Left ventricle myocardium inferior (tissue), 1 donor: Measurements from ENCODE around the gene FBXO42. TPM values are rescaled to one million over a fixed set of nuclear protein-coding genes. Genes with fewer than 3 reads are reported as not detected.

Experiments
- DNase-seq: peaks from one replicate; pipeline ENCODE4 v3.0.0-alpha.2; 2020
- H3K27ac ChIP-seq: fragments of 200-600 bp; replicated peaks from 2 replicates; pipeline ENCODE4 v1.8.0; 2021
- H3K27me3 ChIP-seq: fragments of 200-600 bp; 2 replicates; pipeline ENCODE4 v1.8.0; 2021; ENCODE audit warnings: low read depth
- H3K36me3 ChIP-seq: fragments of 200-600 bp; 2 replicates; pipeline ENCODE4 v1.8.0; 2021
- H3K4me1 ChIP-seq: fragments of 200-600 bp; 2 replicates; pipeline ENCODE4 v1.8.0; 2021
- H3K4me3 ChIP-seq: fragments of 200-600 bp; 2 replicates; pipeline ENCODE4 v1.8.0; 2021; ENCODE audit warnings: mild to moderate bottlenecking, moderate library complexity
- H3K9me3 ChIP-seq: fragments of 200-600 bp; replicated peaks from 2 replicates; pipeline ENCODE4 v1.8.0; 2021
- intact Hi-C: fragments of 100-400 bp; cut with micrococcal nuclease; formaldehyde crosslinking; loops from one replicate; pipeline ENCODE4 v1.11.0; 2022
- total RNA-seq: library from RNA; stranded (reverse); fragmentation: NEBNext Ultra II Directional; extraction: Animal tissue kit (Norgen Biotek cat#: 25700); gene quantifications from one replicate; pipeline ENCODE4 v1.2.1, GENCODE V29; 2021
- TF ChIP-seq, protein P1 (sequence below): fragments of 200-600 bp; IDR thresholded peaks from 2 replicates; pipeline ENCODE4 v1.8.0; 2021; ENCODE audit warnings: antibody characterized with exemption, mild to moderate bottlenecking, borderline replicate concordance
- donor health status: DM: no; HTN: yes; CAD: no; lungs with severe emphysema.

FBXO42 gene
- total RNA-seq, 1 donor from 2014 or later = 18.6 TPM

DNA sequence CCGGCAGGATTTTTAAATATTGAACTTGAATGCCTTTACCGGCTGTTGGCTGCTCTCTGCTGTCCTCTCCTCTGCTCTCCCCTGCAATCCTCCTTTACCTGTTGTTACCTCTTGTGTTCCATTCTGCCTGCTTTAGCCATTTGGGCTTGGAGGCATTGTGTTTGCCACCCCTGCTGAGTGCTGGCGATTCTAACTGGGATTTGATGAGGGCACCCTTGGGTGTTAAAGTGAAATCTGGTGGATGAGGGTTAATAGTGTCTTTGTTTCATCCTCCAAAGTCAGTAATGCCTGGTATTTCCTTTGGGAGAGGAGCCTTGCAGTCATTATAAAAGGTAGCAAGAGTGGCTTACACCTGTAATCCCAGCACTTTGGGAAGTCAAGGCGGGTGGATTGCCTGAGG lies 24.7 kb upstream of the FBXO42 start:
- TF ChIP-seq, protein P1, sequence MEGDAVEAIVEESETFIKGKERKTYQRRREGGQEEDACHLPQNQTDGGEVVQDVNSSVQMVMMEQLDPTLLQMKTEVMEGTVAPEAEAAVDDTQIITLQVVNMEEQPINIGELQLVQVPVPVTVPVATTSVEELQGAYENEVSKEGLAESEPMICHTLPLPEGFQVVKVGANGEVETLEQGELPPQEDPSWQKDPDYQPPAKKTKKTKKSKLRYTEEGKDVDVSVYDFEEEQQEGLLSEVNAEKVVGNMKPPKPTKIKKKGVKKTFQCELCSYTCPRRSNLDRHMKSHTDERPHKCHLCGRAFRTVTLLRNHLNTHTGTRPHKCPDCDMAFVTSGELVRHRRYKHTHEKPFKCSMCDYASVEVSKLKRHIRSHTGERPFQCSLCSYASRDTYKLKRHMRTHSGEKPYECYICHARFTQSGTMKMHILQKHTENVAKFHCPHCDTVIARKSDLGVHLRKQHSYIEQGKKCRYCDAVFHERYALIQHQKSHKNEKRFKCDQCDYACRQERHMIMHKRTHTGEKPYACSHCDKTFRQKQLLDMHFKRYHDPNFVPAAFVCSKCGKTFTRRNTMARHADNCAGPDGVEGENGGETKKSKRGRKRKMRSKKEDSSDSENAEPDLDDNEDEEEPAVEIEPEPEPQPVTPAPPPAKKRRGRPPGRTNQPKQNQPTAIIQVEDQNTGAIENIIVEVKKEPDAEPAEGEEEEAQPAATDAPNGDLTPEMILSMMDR = no peak
- intact Hi-C loops = loop anchor here (10.0 kb wide), 1 partner anchor 48 kb away; no protein-coding TSS in a partner anchor
- no peak for DNase-seq
- H3K4me1 ChIP-seq = peaks cover 85% of the 10 kb centered on the region
- H3K9me3 ChIP-seq = no peaks in the 10 kb centered on the region
- H3K27me3 ChIP-seq = no peaks in the 10 kb centered on the region
- peak overlapping the region; percentile 86 for H3K27ac ChIP-seq
- no peak overlapping the region for H3K4me3 ChIP-seq
- H3K36me3 ChIP-seq = no peaks in the 10 kb centered on the region

DNA sequence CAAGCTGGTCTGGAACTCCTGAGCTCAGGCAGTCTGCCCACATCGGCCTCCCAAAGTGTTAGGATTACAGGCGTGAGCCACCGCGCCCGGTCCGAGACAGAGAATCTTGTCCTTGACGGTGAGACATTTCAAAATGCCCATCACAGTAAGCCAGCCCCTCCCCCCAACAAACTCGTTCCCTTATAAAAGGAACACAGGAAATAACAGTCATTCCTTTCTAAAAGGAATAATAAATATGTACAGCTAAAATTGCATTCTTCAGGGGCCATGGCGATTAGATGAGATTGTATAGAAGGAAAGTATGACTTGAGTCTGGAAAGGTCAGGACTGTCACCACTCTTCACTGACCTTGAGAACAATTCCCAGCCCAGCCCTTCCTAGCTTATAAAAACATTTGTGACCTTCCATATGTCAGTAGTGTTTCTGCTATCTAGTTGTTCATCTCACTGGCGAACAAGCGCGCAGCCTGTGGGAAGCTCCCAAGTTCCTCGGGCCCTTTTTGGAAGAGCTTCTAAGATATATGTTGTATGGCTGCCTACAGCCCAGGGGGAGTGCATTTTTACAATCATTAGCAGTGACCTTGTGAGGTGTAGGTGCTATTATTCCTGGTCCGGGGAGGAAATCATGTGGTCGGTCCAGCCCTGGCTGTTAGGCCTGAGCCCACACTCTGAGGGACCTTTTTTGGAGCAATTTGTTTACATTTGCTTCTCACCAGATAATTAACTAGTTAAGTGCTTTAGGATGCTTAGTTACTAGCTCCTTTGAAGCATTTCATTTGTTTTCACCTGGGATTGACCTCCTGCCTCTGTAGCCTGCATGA lies 23.5 kb upstream of the FBXO42 start:
- intact Hi-C loops = loop anchor here (10.0 kb wide), 1 partner anchor 49 kb away; no protein-coding TSS in a partner anchor
- peak overlapping the region; percentile 35 for H3K4me3 ChIP-seq

DNA sequence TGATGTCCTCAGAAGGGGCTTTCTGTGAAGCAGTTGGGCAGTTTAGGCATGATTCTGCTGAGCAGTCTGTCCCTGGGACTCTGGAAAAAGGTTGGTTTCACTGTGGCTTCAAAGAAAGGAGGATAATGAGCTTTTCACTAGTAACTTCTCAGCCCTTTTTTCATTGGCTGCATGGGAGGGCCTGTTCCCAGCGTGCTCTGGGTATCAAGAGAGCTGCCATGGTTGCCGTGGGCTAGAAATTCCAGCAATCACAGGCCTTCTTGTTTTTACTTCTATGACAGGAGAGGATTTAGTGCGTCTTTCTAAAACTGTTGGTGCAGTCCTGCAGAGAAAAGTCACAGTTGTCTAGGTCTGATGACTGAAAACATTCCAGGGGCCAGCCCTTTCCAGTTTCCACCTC lies 22.0 kb upstream of the FBXO42 start:
- Histone ChIP-seq H3K9me3 (no peaks in the 10 kb centered on the region), H3K36me3 (no peaks in the 10 kb centered on the region), H3K4me1 (peaks cover 92% of the 10 kb centered on the region), H3K27ac (peak overlapping the region; percentile 86), H3K27me3 (no peaks in the 10 kb centered on the region), H3K4me3 (no peak overlapping the region)
- no peak for DNase-seq
- TF ChIP-seq, protein P1 = no peak
- intact Hi-C loops = loop anchor here (10.0 kb wide), 1 partner anchor 51 kb away; no protein-coding TSS in a partner anchor

More for the DNA sequence above, 23.5 kb upstream of the FBXO42 start:
- TF ChIP-seq, protein P1 = no peak
- H3K9me3 ChIP-seq = no peaks in the 10 kb centered on the region
- H3K27ac ChIP-seq = peak overlapping the region; percentile 86
- DNase-seq = no peak
- H3K27me3 ChIP-seq = no peaks in the 10 kb centered on the region
- no peaks in the 10 kb centered on the region for H3K36me3 ChIP-seq
- H3K4me1 ChIP-seq = peaks cover 87% of the 10 kb centered on the region

DNA sequence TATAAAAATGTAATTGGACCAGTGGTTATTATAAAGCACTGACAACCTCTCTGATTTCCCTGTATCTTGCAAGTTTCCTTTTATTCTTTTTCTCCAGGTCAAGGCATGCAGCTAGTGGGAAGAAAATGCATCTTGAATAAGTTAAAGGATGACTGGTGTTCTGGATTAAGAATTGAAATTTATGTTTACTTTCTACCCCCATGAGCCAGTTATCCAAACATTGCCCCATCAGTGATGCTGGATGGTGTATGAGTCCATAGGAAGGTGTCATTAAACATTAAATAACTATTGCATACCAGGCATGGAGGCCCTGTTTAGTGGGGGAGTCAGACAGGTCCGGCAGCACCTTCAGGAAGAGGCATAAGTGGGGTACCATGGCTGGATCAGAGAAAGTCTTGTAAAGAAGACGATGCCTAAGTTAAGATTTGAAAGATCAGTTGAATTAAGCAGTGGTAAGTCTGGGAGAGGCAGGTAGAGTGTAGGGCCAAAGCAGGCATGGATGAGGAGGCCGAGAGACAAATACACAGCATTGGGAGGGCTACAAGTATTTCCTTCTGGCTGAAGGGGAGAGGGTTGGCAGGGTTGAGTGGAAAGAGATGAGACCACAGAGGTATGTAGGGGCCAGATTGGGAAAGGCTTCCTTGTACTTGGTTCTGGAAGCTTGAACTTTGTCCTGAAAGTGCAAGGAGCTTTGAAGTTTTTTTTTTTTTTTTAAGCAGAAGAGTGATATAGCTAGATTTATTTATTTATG lies 20.4 kb upstream of the FBXO42 start:
- Histone ChIP-seq H3K4me3 (no peak overlapping the region), H3K27ac (no peak overlapping the region), H3K36me3 (no peaks in the 10 kb centered on the region), H3K9me3 (no peaks in the 10 kb centered on the region), H3K4me1 (peaks cover 90% of the 10 kb centered on the region), H3K27me3 (no peaks in the 10 kb centered on the region)
- TF ChIP-seq, protein P1 = no peak
- intact Hi-C loops = loop anchor here (10.0 kb wide), 1 partner anchor 52 kb away; no protein-coding TSS in a partner anchor
- no peak for DNase-seq

DNA sequence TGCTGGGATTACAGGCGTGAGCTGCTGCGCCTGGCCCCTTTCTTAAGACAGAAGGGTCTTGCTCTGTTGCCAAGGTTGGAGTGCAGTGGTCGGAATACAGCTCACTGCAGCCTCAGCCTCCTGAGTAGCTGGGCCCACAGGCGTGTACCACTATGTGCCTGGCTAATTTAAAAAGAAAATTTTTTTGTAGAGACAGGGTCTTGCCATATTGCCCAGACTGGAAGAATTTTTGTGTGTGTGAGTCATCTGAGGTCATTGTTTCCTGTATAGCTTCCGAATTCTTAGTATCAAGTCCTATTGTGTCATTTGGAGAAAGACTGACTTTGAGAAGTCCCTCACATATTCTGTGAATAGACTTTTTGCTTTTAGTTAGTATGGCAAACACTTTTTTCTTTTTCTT lies 19.4 kb upstream of the FBXO42 start:
- no peak for DNase-seq
- Histone ChIP-seq H3K9me3 (no peaks in the 10 kb centered on the region), H3K27ac (peak overlapping the region; percentile 7), H3K27me3 (no peaks in the 10 kb centered on the region), H3K4me1 (peaks cover 87% of the 10 kb centered on the region), H3K4me3 (no peak overlapping the region), H3K36me3 (no peaks in the 10 kb centered on the region)
- TF ChIP-seq, protein P1 = no peak
- intact Hi-C loops = loop anchor here (10.0 kb wide), 1 partner anchor 53 kb away; no protein-coding TSS in a partner anchor
